IPS-15b (cell line): ENCODE data around the gene PPFIA3.

Experiments
- H3K27me3 ChIP-seq: one replicate; pipeline ENCODE4 v1.6.1; 2013; ENCODE audit warnings: low read length; ENCODE audit not compliant: control insufficient read depth, insufficient read depth
- H3K36me3 ChIP-seq: one replicate; pipeline ENCODE4 v1.6.1; 2013; ENCODE audit warnings: low read length; ENCODE audit not compliant: control insufficient read depth, insufficient read depth
- H3K4me1 ChIP-seq: one replicate; pipeline ENCODE4 v1.6.1; 2013; ENCODE audit warnings: mild to moderate bottlenecking, low read length; ENCODE audit not compliant: control insufficient read depth, insufficient read depth
- H3K4me3 ChIP-seq: one replicate; pipeline ENCODE4 v1.5.1; 2013; ENCODE audit warnings: low read depth, low read length
- H3K9ac ChIP-seq: one replicate; pipeline ENCODE4 v1.6.1; 2013; ENCODE audit warnings: low read depth, mild to moderate bottlenecking, low read length
- H3K9me3 ChIP-seq: one replicate; pipeline ENCODE4 v1.6.1; 2013; ENCODE audit warnings: mild to moderate bottlenecking, low read length; ENCODE audit not compliant: control insufficient read depth, insufficient read depth

The PPFIA3 gene

DNA sequence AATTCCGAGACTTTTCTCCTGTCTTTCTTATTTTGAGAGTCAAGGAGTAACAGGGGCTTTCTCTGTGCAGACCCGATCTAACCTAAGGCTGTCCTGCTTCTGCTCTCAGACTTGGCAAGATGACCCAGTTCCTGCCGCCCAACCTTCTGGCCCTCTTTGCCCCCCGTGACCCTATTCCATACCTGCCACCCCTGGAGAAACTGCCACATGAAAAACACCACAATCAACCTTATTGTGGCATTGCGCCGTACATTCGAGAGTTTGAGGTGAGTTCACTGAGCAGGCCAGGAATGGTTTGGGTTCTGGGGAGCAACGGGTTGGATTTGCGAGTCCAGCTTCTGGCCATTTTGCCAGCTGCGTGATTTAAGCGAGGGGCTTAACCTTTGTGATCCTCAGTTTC lies 33.0 kb upstream of the PPFIA3 start:
- Histone ChIP-seq H3K4me3 (peak overlapping the region; percentile 94), H3K4me1 (peaks cover 3% of the 10 kb centered on the region), H3K9ac (peak overlapping the region; percentile 94), H3K9me3 (no peaks in the 10 kb centered on the region), H3K27me3 (no peaks in the 10 kb centered on the region), H3K36me3 (peaks cover 26% of the 10 kb centered on the region)

DNA sequence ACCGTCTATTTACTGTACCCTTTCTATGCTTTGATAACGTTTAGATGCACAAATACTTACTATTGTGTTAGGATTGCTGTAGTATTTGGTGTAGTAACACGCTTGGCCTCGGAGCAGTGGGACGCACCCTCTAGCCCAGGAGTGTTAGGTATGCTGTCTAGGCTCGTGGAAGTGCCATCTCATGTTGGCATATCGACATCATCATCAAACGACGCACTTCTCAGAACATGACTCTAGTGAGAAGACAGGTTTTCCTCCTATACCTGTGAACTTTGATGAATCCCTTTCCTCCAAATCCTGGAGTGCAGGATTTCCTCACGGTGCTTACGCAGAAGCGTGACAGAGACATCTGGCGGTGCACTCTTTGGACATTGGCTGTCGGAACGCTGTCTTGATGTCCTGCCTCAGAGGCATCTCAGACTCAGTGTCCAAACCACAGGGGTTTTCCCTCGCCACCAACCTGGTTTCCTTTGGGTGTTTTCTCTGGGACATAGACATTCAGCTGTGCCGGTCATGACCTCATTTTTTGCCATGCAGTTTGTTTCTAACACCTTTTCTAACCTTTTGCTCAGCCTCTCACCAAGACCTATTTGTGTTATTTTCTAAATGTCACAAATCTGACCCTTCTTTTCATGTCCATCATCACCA lies 27.8 kb upstream of the PPFIA3 start:
- H3K36me3 ChIP-seq, result peaks cover 55% of the 10 kb centered on the region
- H3K4me3 ChIP-seq, result no peak overlapping the region
- no peaks in the 10 kb centered on the region for H3K27me3 ChIP-seq
- H3K9me3 ChIP-seq, result no peaks in the 10 kb centered on the region
- no peak overlapping the region for H3K9ac ChIP-seq
- no peaks in the 10 kb centered on the region for H3K4me1 ChIP-seq

DNA sequence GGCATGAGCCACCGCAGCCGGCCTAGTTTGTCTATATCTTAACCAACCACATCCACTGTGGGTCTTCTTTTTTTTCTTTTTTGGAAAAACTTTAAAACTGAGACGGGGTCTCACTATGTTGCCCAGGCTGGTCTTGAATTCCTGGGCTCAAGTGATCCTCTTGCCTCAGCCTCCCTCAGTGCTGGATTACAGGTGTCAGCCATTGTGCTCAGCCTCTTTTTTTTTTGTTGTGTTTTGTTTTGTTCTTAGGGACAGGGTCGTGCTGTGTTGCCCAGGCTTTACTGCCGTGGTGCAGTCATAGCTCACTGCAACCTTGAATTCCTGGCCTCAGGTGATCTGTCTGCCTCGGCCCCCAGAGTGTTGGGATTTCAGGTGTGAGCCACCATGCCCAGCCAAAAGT lies 26.7 kb upstream of the PPFIA3 start:
- Histone ChIP-seq H3K4me1 (peaks cover 4% of the 10 kb centered on the region), H3K9me3 (no peaks in the 10 kb centered on the region), H3K36me3 (peaks cover 50% of the 10 kb centered on the region), H3K4me3 (no peak overlapping the region), H3K27me3 (no peaks in the 10 kb centered on the region), H3K9ac (no peak overlapping the region)

DNA sequence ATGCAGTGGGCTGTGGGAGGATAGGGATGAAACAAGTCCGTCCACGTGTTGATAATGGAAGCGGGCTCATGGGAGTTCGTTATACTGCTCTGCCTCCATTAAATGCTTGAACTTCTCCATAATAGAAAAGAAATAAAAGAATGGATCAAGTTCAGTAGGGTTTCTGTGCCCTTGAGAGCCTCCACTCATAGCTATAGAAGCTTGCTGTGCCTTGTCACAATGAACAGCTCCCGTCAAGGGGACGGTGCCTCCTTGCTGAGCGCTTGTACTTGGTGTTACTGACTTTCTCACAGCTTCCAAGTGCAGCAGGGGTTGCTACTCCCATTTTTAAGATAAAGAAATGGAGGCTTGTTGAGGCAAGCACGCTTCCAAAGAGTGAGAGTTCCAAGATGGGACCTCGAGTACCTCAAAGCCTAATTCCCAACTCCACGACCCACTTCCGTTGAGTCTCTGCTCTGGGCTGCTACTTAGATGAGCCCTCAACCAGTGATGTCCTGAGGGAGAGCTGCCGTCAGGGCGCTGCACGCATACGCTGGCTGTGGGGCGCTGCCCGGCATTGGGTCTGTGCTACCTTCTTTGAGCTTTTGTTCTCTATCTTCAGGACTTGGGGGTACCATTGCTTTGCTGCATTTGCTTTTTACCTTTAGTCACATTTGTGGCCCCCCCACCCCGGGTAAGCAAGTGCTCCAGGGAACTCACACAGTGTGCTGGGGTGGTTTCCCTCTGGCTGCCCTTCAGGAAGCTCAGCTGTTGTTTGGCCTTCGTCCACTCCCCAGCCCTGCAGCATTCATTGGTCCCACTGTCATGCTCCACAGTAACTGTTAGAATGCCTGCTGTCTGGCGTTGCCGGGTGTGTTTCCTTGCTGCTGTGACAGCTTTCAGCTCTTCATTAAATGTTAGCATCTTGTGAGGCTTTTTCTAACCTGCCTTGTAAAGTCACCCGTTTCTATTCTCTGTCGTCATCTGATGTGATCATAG lies 24.6 kb upstream of the PPFIA3 start:
- no peaks in the 10 kb centered on the region for H3K27me3 ChIP-seq
- H3K9ac ChIP-seq, result peak overlapping the region; percentile 5
- no peaks in the 10 kb centered on the region for H3K9me3 ChIP-seq
- no peak overlapping the region for H3K4me3 ChIP-seq
- H3K36me3 ChIP-seq, result peaks cover 60% of the 10 kb centered on the region
- peaks cover 4% of the 10 kb centered on the region for H3K4me1 ChIP-seq

DNA sequence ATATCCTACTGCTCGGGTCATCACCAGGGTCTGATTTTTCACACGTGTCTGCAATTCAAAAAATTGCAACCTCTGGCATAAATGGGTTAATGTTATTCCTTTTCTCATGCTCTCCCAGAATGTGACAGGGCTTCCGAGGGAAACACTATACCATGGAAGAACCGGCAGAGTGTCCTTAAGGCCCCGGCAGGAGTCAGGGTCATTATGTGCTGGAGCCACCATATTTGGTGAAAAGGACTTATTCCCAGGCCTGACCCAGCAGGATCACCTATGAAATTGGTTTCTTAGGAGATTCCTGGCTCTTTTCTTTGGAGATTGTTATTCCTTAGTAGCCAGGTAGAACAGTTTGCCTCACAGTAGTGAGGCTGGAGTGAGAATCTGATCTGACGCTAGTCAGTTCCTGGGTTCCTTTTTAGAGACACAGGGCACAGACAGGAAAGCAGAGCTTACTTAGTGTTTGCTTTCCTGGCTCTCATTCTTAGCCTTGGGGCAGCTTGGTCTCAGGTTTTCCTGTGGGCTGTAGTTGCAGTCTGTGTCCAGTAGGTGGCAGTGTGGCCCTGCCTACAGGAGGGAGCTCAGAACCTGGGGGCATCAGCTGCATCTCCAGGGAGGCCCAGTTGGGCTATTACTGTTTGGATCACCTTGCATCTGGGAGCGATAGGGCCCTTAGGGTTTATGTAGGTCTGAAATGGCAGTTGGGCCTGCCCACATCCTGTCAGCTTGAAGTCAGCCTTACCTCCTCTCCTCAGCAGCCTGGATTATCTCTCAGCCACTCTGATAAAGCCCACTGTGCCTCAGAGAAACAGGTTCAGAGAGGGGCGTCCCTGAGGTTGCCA lies 21.7 kb upstream of the PPFIA3 start:
- Histone ChIP-seq H3K4me1 (peaks cover 4% of the 10 kb centered on the region), H3K36me3 (peaks cover 60% of the 10 kb centered on the region), H3K4me3 (no peak overlapping the region), H3K9me3 (no peaks in the 10 kb centered on the region), H3K9ac (no peak overlapping the region), H3K27me3 (no peaks in the 10 kb centered on the region)

DNA sequence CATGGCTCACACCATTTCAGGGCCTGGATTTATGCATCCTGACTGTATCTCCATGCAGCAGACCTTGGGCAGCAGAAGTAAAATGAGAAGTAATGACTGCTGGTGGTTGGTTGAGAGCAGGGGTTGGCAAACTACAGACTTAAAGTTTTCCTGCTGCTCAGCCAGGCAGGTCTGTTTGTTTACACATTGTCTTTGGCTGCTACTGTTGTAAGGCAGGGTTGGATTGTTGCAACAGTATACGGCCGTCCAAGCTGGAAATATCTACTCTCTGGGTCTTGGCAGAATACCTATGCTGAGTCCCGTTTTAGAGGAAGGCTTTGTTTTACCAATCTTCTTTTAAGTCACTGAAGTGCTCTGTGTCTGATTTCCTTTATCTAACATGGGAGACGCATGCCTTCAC lies 20.5 kb upstream of the PPFIA3 start:
- Histone ChIP-seq H3K4me3 (no peak overlapping the region), H3K4me1 (peaks cover 4% of the 10 kb centered on the region), H3K9me3 (no peaks in the 10 kb centered on the region), H3K36me3 (peaks cover 68% of the 10 kb centered on the region), H3K9ac (no peak overlapping the region), H3K27me3 (no peaks in the 10 kb centered on the region)

DNA sequence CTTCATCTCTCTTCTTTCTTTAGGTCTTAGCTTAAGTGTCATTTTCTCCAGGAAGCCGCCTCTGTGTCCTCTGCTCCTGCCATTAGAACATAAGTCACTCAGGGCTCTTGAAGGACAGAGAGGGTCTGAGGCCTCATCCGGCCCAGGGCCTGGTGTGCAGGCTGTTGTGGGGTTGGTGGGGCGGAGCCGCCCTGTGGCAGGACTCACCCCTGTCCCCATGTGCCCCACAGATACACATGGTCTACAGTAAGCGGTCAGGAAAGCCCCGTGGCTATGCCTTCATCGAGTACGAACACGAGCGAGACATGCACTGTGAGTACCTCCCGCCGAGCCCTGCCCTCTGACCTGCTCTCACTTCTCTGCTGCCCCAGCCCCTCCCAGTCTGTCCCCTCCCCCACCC lies 18.2 kb upstream of the PPFIA3 start:
- Histone ChIP-seq H3K9ac (no peak overlapping the region), H3K36me3 (peaks cover 62% of the 10 kb centered on the region)

DNA sequence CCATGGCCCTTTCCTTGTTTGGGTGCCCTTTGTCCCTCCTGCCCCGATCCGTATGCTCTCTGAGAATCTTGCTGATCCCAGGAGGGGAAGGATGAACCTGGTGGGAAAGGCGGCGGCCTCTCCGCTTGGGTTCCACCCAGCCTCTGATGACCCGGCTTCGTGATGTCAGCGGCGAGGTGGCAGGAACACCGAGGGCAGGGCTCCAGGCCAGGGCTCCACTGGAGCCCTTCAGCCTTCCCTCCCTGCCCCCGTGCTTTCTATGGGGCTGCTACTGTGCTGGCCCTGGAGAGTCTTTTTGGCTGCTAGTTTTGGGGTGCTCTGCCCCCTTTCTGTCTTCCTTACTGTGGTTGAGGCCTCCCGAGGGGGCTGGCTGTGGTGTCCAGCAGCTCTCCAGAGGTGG lies 17.0 kb upstream of the PPFIA3 start:
- Histone ChIP-seq H3K4me1 (peaks cover 4% of the 10 kb centered on the region), H3K4me3 (no peak overlapping the region), H3K27me3 (no peaks in the 10 kb centered on the region), H3K9ac (no peak overlapping the region), H3K36me3 (peaks cover 69% of the 10 kb centered on the region), H3K9me3 (no peaks in the 10 kb centered on the region)

More for the DNA sequence above, 18.2 kb upstream of the PPFIA3 start:
- H3K4me1 ChIP-seq, result peaks cover 4% of the 10 kb centered on the region
- no peak overlapping the region for H3K4me3 ChIP-seq
- H3K27me3 ChIP-seq, result no peaks in the 10 kb centered on the region
- no peaks in the 10 kb centered on the region for H3K9me3 ChIP-seq

DNA sequence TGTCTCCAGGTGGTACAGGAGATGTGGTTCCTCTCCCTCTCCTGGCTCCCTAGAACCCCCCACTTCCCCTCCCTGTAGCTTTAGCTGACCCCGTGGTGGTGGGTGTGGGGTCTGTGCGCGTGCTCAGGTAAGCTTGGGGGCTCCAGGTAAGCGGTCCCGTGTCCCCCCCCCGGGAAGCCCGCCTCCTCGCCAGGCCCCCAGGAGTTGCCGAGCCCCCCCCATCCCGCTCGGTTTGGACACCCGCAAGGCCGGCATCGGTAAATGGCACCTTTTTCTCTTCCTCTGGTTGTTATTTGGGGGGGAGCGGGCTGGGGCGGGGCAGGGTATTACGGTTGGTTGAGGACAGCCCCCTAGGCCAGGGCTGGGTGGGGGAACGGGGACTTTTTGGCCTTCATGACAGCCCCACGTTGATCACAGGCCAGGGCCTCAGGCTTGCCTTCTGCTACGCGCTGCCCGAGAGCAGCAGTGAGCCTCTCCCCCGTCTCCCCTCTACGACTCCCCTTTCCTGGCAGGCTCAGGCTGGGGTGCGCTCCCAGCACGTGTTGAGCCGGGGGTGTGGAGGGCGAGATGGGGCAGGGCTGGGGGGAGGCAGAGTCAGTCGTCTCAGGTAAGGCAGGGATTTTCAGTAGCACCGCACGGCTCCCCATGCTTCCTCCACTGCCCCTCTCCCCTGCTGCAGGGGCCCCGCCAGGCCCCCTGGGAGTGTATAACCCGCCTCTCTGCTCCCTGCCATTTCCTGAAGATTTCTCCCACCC lies 15.8 kb upstream of the PPFIA3 start:
- H3K4me1 ChIP-seq, result no peaks in the 10 kb centered on the region
- H3K4me3 ChIP-seq, result no peak overlapping the region
- no peak overlapping the region for H3K9ac ChIP-seq
- peaks cover 73% of the 10 kb centered on the region for H3K36me3 ChIP-seq
- H3K9me3 ChIP-seq, result no peaks in the 10 kb centered on the region
- no peaks in the 10 kb centered on the region for H3K27me3 ChIP-seq

DNA sequence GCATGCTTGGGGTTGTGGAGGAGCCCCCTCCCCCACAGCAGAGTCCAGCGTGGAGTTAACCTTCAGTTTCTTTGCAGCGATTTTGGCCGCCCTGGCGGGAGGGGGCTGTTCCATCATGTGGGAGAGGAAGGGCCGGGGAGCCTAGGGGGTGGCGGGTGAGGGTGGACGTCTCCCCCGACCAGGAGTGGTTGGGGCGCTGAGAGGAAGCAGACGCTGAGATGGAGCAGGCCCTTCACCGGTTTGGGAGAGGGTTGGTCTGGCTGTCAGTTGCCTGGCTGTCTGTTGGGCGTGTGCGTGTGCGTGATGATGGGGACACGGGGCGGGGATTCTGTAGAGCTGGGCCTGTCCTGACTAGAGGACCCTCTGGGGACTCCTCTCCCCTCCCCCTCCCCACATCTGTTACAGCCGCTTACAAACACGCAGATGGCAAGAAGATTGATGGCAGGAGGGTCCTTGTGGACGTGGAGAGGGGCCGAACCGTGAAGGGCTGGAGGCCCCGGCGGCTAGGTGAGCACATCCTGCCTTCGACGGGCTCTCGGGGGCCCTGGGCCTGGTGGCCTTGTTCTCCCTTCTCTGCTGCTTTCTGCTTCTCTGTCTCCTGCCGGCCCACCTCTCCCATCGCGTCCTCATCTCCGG lies 15.0 kb upstream of the PPFIA3 start:
- H3K4me1 ChIP-seq, result no peaks in the 10 kb centered on the region
- H3K27me3 ChIP-seq, result no peaks in the 10 kb centered on the region
- no peaks in the 10 kb centered on the region for H3K9me3 ChIP-seq
- H3K9ac ChIP-seq, result no peak overlapping the region
- H3K36me3 ChIP-seq, result peaks cover 74% of the 10 kb centered on the region
- no peak overlapping the region for H3K4me3 ChIP-seq
